Measurements from ENCODE around the gene WDR19.

The WDR19 gene

GRCh38 chr4:39154009-39154408, 28.3 kb upstream of the WDR19 start:
- no peaks in the 10 kb centered on the region for H3K27me3 ChIP-seq (ENCODE audit: insufficient read depth, low read length, poor library complexity)

GRCh38 chr4:39157520-39157919, 24.8 kb upstream of the WDR19 start:
- no peak overlapping the region for H3K56ac ChIP-seq (ENCODE audit: low read length)
- H3K79me1 ChIP-seq (ENCODE audit: low read length): no peaks in the 10 kb centered on the region
- no peaks in the 10 kb centered on the region for H3K27me3 ChIP-seq (ENCODE audit: insufficient read depth, low read length, poor library complexity)
- no peak overlapping the region for H3K27ac ChIP-seq (ENCODE audit: low read depth, low read length)
- H2AK5ac ChIP-seq (ENCODE audit: low read length): no peak overlapping the region
- no peaks in the 10 kb centered on the region for H3K79me2 ChIP-seq (ENCODE audit: control insufficient read depth, insufficient read depth, low read length)
- no peak for DNase-seq
- no peaks in the 10 kb centered on the region for H3K4me1 ChIP-seq (ENCODE audit: control insufficient read depth, low read depth, low read length)
- no CpG with 5 or more reads among the region's 2 CpGs for WGBS (ENCODE audit: extremely low coverage, insufficient coverage, low lambda C conversion rate)
- no peak overlapping the region for H3K4me2 ChIP-seq (ENCODE audit: low read length)
- no peak overlapping the region for H2BK15ac ChIP-seq (replicated peaks; ENCODE audit: low read depth)
- H2BK5ac ChIP-seq (ENCODE audit: low read length): no peak overlapping the region
- H3K36me3 ChIP-seq (ENCODE audit: control insufficient read depth, insufficient read depth, low read length): no peaks in the 10 kb centered on the region
- no peak overlapping the region for H3K18ac ChIP-seq (ENCODE audit: low read length)
- H3K4me3 ChIP-seq (ENCODE audit: low read length): no peak overlapping the region
- H4K5ac ChIP-seq (ENCODE audit: low read length): no peak overlapping the region
- no peak overlapping the region for H3K9ac ChIP-seq (ENCODE audit: low read length)
- H3K23ac ChIP-seq (ENCODE audit: low read length): no peak overlapping the region
- H2BK120ac ChIP-seq (ENCODE audit: low read depth, low read length): no peak overlapping the region
- no peak overlapping the region for H3K4ac ChIP-seq (ENCODE audit: low read depth, low read length)
- no peak overlapping the region for H4K8ac ChIP-seq (ENCODE audit: low read depth, low read length)

More at GRCh38 chr4:39154009-39154408, 28.3 kb upstream of the WDR19 start:
- DNase-seq: no peak
- Histone ChIP-seq H3K4me2 (ENCODE audit: low read length) (no peak overlapping the region), H3K79me2 (ENCODE audit: control insufficient read depth, insufficient read depth, low read length) (no peaks in the 10 kb centered on the region), H3K9ac (ENCODE audit: low read length) (no peak overlapping the region), H4K8ac (ENCODE audit: low read depth, low read length) (no peak overlapping the region), H2AK5ac (ENCODE audit: low read length) (no peak overlapping the region), H3K18ac (ENCODE audit: low read length) (no peak overlapping the region), H3K79me1 (ENCODE audit: low read length) (no peaks in the 10 kb centered on the region), H3K4me3 (ENCODE audit: low read length) (no peak overlapping the region), H3K56ac (ENCODE audit: low read length) (no peak overlapping the region), H2BK15ac (replicated peaks; ENCODE audit: low read depth) (no peak overlapping the region), H3K27ac (ENCODE audit: low read depth, low read length) (no peak overlapping the region), H2BK120ac (ENCODE audit: low read depth, low read length) (no peak overlapping the region), H3K4me1 (ENCODE audit: control insufficient read depth, low read depth, low read length) (no peaks in the 10 kb centered on the region), H4K5ac (ENCODE audit: low read length) (no peak overlapping the region), H3K23ac (ENCODE audit: low read length) (no peak overlapping the region), H2BK5ac (ENCODE audit: low read length) (no peak overlapping the region), H3K4ac (ENCODE audit: low read depth, low read length) (no peak overlapping the region), H3K36me3 (ENCODE audit: control insufficient read depth, insufficient read depth, low read length) (no peaks in the 10 kb centered on the region)
- WGBS (ENCODE audit: extremely low coverage, insufficient coverage, low lambda C conversion rate): no CpG with 5 or more reads among the region's 4 CpGs

- Histone ChIP-seq H2BK120ac (ENCODE audit: low read depth, low read length) (no peak overlapping the region), H3K56ac (ENCODE audit: low read length) (no peak overlapping the region)
- no CpG with 5 or more reads among the region's 3 CpGs for WGBS (ENCODE audit: extremely low coverage, insufficient coverage, low lambda C conversion rate)
These were observed 16.2 kb upstream of the WDR19 start for GRCh38 chr4:39166177-39166576.

GRCh38 chr4:39166669-39167068, 15.7 kb upstream of the WDR19 start:
- Histone ChIP-seq H3K18ac (ENCODE audit: low read length) (no peak overlapping the region), H3K4ac (ENCODE audit: low read depth, low read length) (no peak overlapping the region), H4K5ac (ENCODE audit: low read length) (no peak overlapping the region), H3K27ac (ENCODE audit: low read depth, low read length) (no peak overlapping the region), H3K79me2 (ENCODE audit: control insufficient read depth, insufficient read depth, low read length) (no peaks in the 10 kb centered on the region), H3K4me1 (ENCODE audit: control insufficient read depth, low read depth, low read length) (no peaks in the 10 kb centered on the region), H4K8ac (ENCODE audit: low read depth, low read length) (no peak overlapping the region), H3K4me3 (ENCODE audit: low read length) (no peak overlapping the region), H3K23ac (ENCODE audit: low read length) (no peak overlapping the region), H2BK5ac (ENCODE audit: low read length) (no peak overlapping the region), H3K79me1 (ENCODE audit: low read length) (no peaks in the 10 kb centered on the region), H3K56ac (ENCODE audit: low read length) (no peak overlapping the region), H3K36me3 (ENCODE audit: control insufficient read depth, insufficient read depth, low read length) (no peaks in the 10 kb centered on the region), H2AK5ac (ENCODE audit: low read length) (no peak overlapping the region), H2BK120ac (ENCODE audit: low read depth, low read length) (no peak overlapping the region), H2BK15ac (replicated peaks; ENCODE audit: low read depth) (no peak overlapping the region), H3K27me3 (ENCODE audit: insufficient read depth, low read length, poor library complexity) (no peaks in the 10 kb centered on the region), H3K9ac (ENCODE audit: low read length) (no peak overlapping the region), H3K4me2 (ENCODE audit: low read length) (no peak overlapping the region)
- no peak for DNase-seq
- WGBS (ENCODE audit: extremely low coverage, insufficient coverage, low lambda C conversion rate): no CpG with 5 or more reads among the region's 7 CpGs

More at GRCh38 chr4:39166177-39166576, 16.2 kb upstream of the WDR19 start:
- no peaks in the 10 kb centered on the region for H3K4me1 ChIP-seq (ENCODE audit: control insufficient read depth, low read depth, low read length)
- H3K79me2 ChIP-seq (ENCODE audit: control insufficient read depth, insufficient read depth, low read length): no peaks in the 10 kb centered on the region
- no peak overlapping the region for H4K5ac ChIP-seq (ENCODE audit: low read length)
- H3K18ac ChIP-seq (ENCODE audit: low read length): no peak overlapping the region
- DNase-seq: no peak
- H3K36me3 ChIP-seq (ENCODE audit: control insufficient read depth, insufficient read depth, low read length): no peaks in the 10 kb centered on the region
- no peak overlapping the region for H3K4ac ChIP-seq (ENCODE audit: low read depth, low read length)
- no peak overlapping the region for H2BK15ac ChIP-seq (replicated peaks; ENCODE audit: low read depth)
- no peak overlapping the region for H3K9ac ChIP-seq (ENCODE audit: low read length)
- no peak overlapping the region for H4K8ac ChIP-seq (ENCODE audit: low read depth, low read length)
- H2BK5ac ChIP-seq (ENCODE audit: low read length): no peak overlapping the region
- no peak overlapping the region for H3K23ac ChIP-seq (ENCODE audit: low read length)
- H2AK5ac ChIP-seq (ENCODE audit: low read length): no peak overlapping the region
- H3K4me2 ChIP-seq (ENCODE audit: low read length): no peak overlapping the region
- H3K27ac ChIP-seq (ENCODE audit: low read depth, low read length): no peak overlapping the region
- H3K79me1 ChIP-seq (ENCODE audit: low read length): no peaks in the 10 kb centered on the region
- no peaks in the 10 kb centered on the region for H3K27me3 ChIP-seq (ENCODE audit: insufficient read depth, low read length, poor library complexity)
- H3K4me3 ChIP-seq (ENCODE audit: low read length): no peak overlapping the region

GRCh38 chr4:39169426-39169825, 12.9 kb upstream of the WDR19 start:
- DNase-seq: no peak
- Histone ChIP-seq H3K27ac (ENCODE audit: low read depth, low read length) (no peak overlapping the region), H3K27me3 (ENCODE audit: insufficient read depth, low read length, poor library complexity) (no peaks in the 10 kb centered on the region), H4K8ac (ENCODE audit: low read depth, low read length) (no peak overlapping the region), H3K79me2 (ENCODE audit: control insufficient read depth, insufficient read depth, low read length) (no peaks in the 10 kb centered on the region), H3K23ac (ENCODE audit: low read length) (no peak overlapping the region), H4K5ac (ENCODE audit: low read length) (no peak overlapping the region), H3K36me3 (ENCODE audit: control insufficient read depth, insufficient read depth, low read length) (no peaks in the 10 kb centered on the region), H2BK15ac (replicated peaks; ENCODE audit: low read depth) (no peak overlapping the region), H3K4me2 (ENCODE audit: low read length) (no peak overlapping the region), H2AK5ac (ENCODE audit: low read length) (no peak overlapping the region), H3K18ac (ENCODE audit: low read length) (no peak overlapping the region), H3K56ac (ENCODE audit: low read length) (no peak overlapping the region), H3K4ac (ENCODE audit: low read depth, low read length) (no peak overlapping the region), H3K4me3 (ENCODE audit: low read length) (no peak overlapping the region), H3K4me1 (ENCODE audit: control insufficient read depth, low read depth, low read length) (no peaks in the 10 kb centered on the region), H2BK120ac (ENCODE audit: low read depth, low read length) (no peak overlapping the region), H2BK5ac (ENCODE audit: low read length) (no peak overlapping the region), H3K79me1 (ENCODE audit: low read length) (no peaks in the 10 kb centered on the region), H3K9ac (ENCODE audit: low read length) (no peak overlapping the region)
- WGBS (ENCODE audit: extremely low coverage, insufficient coverage, low lambda C conversion rate): no CpG with 5 or more reads among the region's 3 CpGs

GRCh38 chr4:39170301-39170700, 12.0 kb upstream of the WDR19 start:
- Histone ChIP-seq H4K8ac (ENCODE audit: low read depth, low read length) (no peak overlapping the region), H3K4ac (ENCODE audit: low read depth, low read length) (no peak overlapping the region), H2BK120ac (ENCODE audit: low read depth, low read length) (no peak overlapping the region), H3K23ac (ENCODE audit: low read length) (no peak overlapping the region), H3K4me2 (ENCODE audit: low read length) (no peak overlapping the region), H4K5ac (ENCODE audit: low read length) (no peak overlapping the region), H3K79me1 (ENCODE audit: low read length) (no peaks in the 10 kb centered on the region), H3K27me3 (ENCODE audit: insufficient read depth, low read length, poor library complexity) (no peaks in the 10 kb centered on the region), H3K79me2 (ENCODE audit: control insufficient read depth, insufficient read depth, low read length) (no peaks in the 10 kb centered on the region), H3K36me3 (ENCODE audit: control insufficient read depth, insufficient read depth, low read length) (no peaks in the 10 kb centered on the region), H2BK15ac (replicated peaks; ENCODE audit: low read depth) (no peak overlapping the region), H3K4me3 (ENCODE audit: low read length) (no peak overlapping the region), H3K18ac (ENCODE audit: low read length) (no peak overlapping the region), H3K56ac (ENCODE audit: low read length) (no peak overlapping the region), H3K9ac (ENCODE audit: low read length) (no peak overlapping the region), H3K27ac (ENCODE audit: low read depth, low read length) (no peak overlapping the region), H3K4me1 (ENCODE audit: control insufficient read depth, low read depth, low read length) (no peaks in the 10 kb centered on the region), H2AK5ac (ENCODE audit: low read length) (no peak overlapping the region), H2BK5ac (ENCODE audit: low read length) (no peak overlapping the region)
- no peak for DNase-seq
- 100% methylated on average over 7 of the region's 12 CpGs for WGBS (ENCODE audit: extremely low coverage, insufficient coverage, low lambda C conversion rate)

All from mesendoderm (in vitro differentiated cells).